ENCODE data around the gene EPHB1. TPM values are rescaled to one million over a fixed set of nuclear protein-coding genes. Genes with fewer than 3 reads are reported as not detected.

EPHB1 gene
- polyA plus RNA-seq, 1 experiment: 0.11 TPM

DNA sequence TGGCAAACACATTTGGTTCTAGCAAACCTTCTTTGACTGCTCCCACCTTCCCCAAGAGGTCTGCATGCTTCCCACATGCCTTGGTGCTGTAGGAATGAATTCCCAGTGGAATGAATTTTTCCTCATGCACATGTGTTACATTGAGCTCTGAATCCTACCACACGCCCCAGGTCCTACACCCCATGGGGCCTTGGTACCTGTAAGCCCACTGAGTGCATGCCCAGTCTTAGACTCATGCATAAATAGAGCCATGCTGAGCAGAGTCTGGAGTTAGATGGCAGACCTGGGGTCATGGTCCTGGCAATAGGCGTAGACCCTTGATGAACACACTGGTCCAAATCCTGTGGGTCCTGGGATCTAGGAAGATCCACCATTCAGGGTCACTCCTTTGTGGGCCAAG is 81.8 kb downstream of the EPHB1 start:
- ChIA-PET POLR2A (no interaction called here), CTCF (no interaction called here)
- TF ChIP-seq, protein P1, sequence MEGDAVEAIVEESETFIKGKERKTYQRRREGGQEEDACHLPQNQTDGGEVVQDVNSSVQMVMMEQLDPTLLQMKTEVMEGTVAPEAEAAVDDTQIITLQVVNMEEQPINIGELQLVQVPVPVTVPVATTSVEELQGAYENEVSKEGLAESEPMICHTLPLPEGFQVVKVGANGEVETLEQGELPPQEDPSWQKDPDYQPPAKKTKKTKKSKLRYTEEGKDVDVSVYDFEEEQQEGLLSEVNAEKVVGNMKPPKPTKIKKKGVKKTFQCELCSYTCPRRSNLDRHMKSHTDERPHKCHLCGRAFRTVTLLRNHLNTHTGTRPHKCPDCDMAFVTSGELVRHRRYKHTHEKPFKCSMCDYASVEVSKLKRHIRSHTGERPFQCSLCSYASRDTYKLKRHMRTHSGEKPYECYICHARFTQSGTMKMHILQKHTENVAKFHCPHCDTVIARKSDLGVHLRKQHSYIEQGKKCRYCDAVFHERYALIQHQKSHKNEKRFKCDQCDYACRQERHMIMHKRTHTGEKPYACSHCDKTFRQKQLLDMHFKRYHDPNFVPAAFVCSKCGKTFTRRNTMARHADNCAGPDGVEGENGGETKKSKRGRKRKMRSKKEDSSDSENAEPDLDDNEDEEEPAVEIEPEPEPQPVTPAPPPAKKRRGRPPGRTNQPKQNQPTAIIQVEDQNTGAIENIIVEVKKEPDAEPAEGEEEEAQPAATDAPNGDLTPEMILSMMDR (IDR thresholded peaks at IDR 0.05; ENCODE audit: low read depth, low read length): no peak

DNA sequence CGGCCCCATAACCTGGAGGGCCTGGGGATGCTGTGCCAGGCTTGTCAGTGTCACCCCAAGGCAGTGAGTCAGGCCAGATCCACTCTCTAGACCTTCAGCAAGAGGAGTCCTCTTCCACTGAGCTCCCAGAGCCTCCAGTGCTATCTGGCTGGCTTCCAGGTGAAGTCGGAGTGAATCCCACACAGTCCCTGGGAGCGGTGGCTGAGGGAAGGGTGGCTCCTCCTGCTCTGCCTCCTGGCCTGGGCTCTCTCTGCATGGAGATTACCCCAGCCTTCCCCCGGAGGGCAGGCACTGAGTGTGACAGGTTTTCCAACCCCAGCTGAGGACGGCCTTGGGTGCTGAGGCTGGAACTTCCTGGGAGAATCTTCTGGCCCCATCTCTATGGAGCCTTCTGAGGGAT is 82.7 kb downstream of the EPHB1 start:
- DNase-seq (ENCODE audit: low read depth, low spot score): no peak
- Histone ChIP-seq H3K9me3 (ENCODE audit: control insufficient read depth, insufficient read depth, low read length) (no peaks in the 10 kb centered on the region), H3K27me3 (ENCODE audit: control insufficient read depth, insufficient read depth, low read length) (no peaks in the 10 kb centered on the region), H3K27ac (ENCODE audit: low read depth, low read length) (no peak overlapping the region), H3K4me3 (ENCODE audit: low read depth, low read length) (no peak overlapping the region)
- ChIA-PET CTCF (no interaction called here), POLR2A (no interaction called here)
- TF ChIP-seq, protein P1 (IDR thresholded peaks at IDR 0.05; ENCODE audit: low read depth, low read length): no peak

More for the DNA sequence above, 81.8 kb downstream of the EPHB1 start:
- H3K27me3 ChIP-seq (ENCODE audit: control insufficient read depth, insufficient read depth, low read length): no peaks in the 10 kb centered on the region
- no peak overlapping the region for H3K27ac ChIP-seq (ENCODE audit: low read depth, low read length)
- no peak overlapping the region for H3K4me3 ChIP-seq (ENCODE audit: low read depth, low read length)
- no peak for DNase-seq (ENCODE audit: low read depth, low spot score)
- H3K9me3 ChIP-seq (ENCODE audit: control insufficient read depth, insufficient read depth, low read length): no peaks in the 10 kb centered on the region

DNA sequence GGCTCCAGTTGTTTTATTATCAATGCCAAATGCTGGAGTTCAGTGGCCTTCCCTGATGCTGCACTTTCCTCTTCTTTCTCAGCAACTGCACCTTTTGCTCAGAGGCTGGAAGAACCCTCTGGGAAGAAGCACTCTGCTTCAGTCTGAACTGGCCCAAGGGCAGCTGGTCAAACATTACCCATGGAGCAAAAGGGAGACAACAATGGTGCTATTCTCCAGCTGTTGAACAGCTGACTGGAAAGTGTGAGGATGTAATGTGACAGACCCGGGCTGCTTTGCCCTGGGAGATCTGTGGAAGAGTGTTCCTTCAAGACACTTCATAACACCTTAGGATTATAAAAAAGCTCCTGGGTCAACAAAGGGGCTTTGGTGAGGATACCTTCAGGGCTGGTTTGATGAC is 84.9 kb downstream of the EPHB1 start:
- CTCF ChIA-PET: no interaction called here
- no peak overlapping the region for H3K4me3 ChIP-seq (ENCODE audit: low read depth, low read length)
- no peaks in the 10 kb centered on the region for H3K9me3 ChIP-seq (ENCODE audit: control insufficient read depth, insufficient read depth, low read length)
- no peak overlapping the region for H3K27ac ChIP-seq (ENCODE audit: low read depth, low read length)
- no peak for DNase-seq (ENCODE audit: low read depth, low spot score)
- TF ChIP-seq, protein P1 (IDR thresholded peaks at IDR 0.05; ENCODE audit: low read depth, low read length): no peak
- POLR2A ChIA-PET: no interaction called here
- H3K27me3 ChIP-seq (ENCODE audit: control insufficient read depth, insufficient read depth, low read length): no peaks in the 10 kb centered on the region

DNA sequence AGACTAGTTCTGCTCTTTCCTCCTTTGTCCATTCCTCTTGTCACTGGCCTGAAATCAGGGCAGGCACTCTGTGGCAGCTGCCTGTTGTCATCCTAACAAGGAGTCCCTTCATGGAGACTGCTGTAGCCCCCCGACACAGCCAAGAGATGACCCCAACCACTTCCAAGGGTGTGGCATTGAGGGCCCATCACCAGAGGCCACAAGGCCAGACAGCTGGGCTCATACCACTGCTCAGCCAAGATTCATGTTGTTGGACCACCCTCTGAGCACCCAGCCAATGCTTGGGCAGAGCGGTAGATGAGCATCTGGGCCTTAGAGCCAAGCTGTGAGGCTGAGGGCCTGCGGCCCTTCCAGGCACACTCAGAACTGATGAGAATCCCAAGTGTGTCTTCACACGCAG is 85.4 kb downstream of the EPHB1 start:
- H3K27me3 ChIP-seq (ENCODE audit: control insufficient read depth, insufficient read depth, low read length): no peaks in the 10 kb centered on the region
- no peak overlapping the region for H3K27ac ChIP-seq (ENCODE audit: low read depth, low read length)
- DNase-seq (ENCODE audit: low read depth, low spot score): no peak
- CTCF ChIA-PET: no interaction called here
- no peaks in the 10 kb centered on the region for H3K9me3 ChIP-seq (ENCODE audit: control insufficient read depth, insufficient read depth, low read length)
- no peak overlapping the region for H3K4me3 ChIP-seq (ENCODE audit: low read depth, low read length)
- POLR2A ChIA-PET: no interaction called here
- TF ChIP-seq, protein P1 (IDR thresholded peaks at IDR 0.05; ENCODE audit: low read depth, low read length): no peak

DNA sequence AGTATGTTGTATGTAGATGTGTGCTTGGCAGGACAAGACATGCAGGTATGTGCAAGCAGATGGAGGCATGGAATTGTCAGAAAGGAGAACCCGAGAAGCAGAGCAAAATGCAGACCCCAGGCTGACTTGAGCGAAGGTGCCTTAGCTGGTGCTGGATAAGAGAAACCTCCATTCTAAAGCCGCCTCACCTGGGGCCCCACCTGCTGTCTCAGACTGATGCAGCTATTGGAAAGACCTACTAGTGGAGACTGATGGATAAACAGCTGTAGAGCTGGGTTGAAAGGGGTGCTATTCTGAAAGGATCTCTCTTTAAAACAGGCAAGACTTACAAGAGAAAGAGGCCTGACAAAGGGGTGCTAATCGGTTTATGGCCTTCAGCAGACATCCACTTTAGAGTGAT is 86.2 kb downstream of the EPHB1 start:
- Histone ChIP-seq H3K27me3 (ENCODE audit: control insufficient read depth, insufficient read depth, low read length) (no peaks in the 10 kb centered on the region), H3K27ac (ENCODE audit: low read depth, low read length) (no peak overlapping the region), H3K9me3 (ENCODE audit: control insufficient read depth, insufficient read depth, low read length) (no peaks in the 10 kb centered on the region), H3K4me3 (ENCODE audit: low read depth, low read length) (no peak overlapping the region)
- POLR2A ChIA-PET: no interaction called here
- no peak for DNase-seq (ENCODE audit: low read depth, low spot score)
- TF ChIP-seq, protein P1 (IDR thresholded peaks at IDR 0.05; ENCODE audit: low read depth, low read length): no peak
- CTCF ChIA-PET: no interaction called here
